OCI-LY3 (cell line): ENCODE results near the gene NUP93.

ENCODE experiments used
- H2AFZ ChIP-seq: fragments of 200-600, 300-600 bp; shearing (Covaris generic); 2 replicates; pipeline ENCODE4 v1.6.0; 2014; ENCODE audit warnings: antibody characterized with exemption, low read depth, low read length
- H3K27ac ChIP-seq: fragments of 200-600, 300-600 bp; sonication (generic); 2 replicates; pipeline ENCODE4 v1.5.1; 2014; ENCODE audit warnings: mild to moderate bottlenecking, low read length, moderate library complexity, mixed read lengths
- H3K27me3 ChIP-seq: fragments of 200-600, 300-600 bp; sonication (generic); 2 replicates; pipeline ENCODE4 v1.6.1; 2014; ENCODE audit warnings: low read depth, low read length, mixed read lengths
- H3K36me3 ChIP-seq: fragments of 200-600, 300-600 bp; sonication (generic); replicated peaks from 2 replicates; pipeline ENCODE3; 2014; ENCODE audit warnings: low read depth, low read length, mixed read lengths
- H3K4me1 ChIP-seq: fragments of 300-600, 200-600 bp; sonication (generic); 2 replicates; pipeline ENCODE4 v1.6.1; 2014; ENCODE audit warnings: low read length, mixed read lengths
- H3K4me2 ChIP-seq: fragments of 200-600, 300-600 bp; sonication (generic); 2 replicates; pipeline ENCODE4 v1.6.1; 2014; ENCODE audit warnings: low read length, mixed read lengths
- H3K4me3 ChIP-seq: fragments of 300-600, 200-600 bp; sonication (generic); 2 replicates; pipeline ENCODE4 v1.5.1; 2014; ENCODE audit warnings: antibody characterized with exemption, mild to moderate bottlenecking, low read length, moderate library complexity
- H3K79me2 ChIP-seq: fragments of 300-600, 200-600 bp; shearing (Covaris generic); 2 replicates; pipeline ENCODE4 v1.6.1; 2014; ENCODE audit warnings: mild to moderate bottlenecking, low read length, mixed read lengths
- H3K9ac ChIP-seq: fragments of 300-600, 200-600 bp; shearing (Covaris generic); 2 replicates; pipeline ENCODE4 v1.6.0; 2014; ENCODE audit warnings: mild to moderate bottlenecking, low read length, moderate library complexity
- H3K9me3 ChIP-seq: fragments of 200-600, 300-600 bp; shearing (Covaris generic); 2 replicates; pipeline ENCODE4 v1.6.1; 2014; ENCODE audit warnings: low read length, mixed read lengths; ENCODE audit not compliant: insufficient read depth
- H4K20me1 ChIP-seq: fragments of 200-600, 300-600 bp; sonication (generic); 2 replicates; pipeline ENCODE4 v1.6.1; 2016; ENCODE audit warnings: low read length, mixed read lengths; ENCODE audit not compliant: insufficient read depth
- EZH2phosphoT487 ChIP-seq: fragments of 200-600 bp; shearing (Covaris generic); IDR thresholded peaks from 2 replicates; pipeline ENCODE4 v1.6.1; 2018; ENCODE audit warnings: antibody characterized with exemption, mixed run types, low read depth
- TF ChIP-seq, protein P1 (sequence below): fragments of 200-600, 300-600 bp; sonication (generic); IDR thresholded peaks from 2 replicates; pipeline ENCODE4 v1.5.1; 2014; ENCODE audit warnings: antibody characterized with exemption, low read length, low read depth

Gene NUP93

GRCh38 chr16:56780646-56781045 is 50.7 kb downstream of the NUP93 start:
- peaks cover 25% of the 10 kb centered on the region; the same call in 1 of the 2 replicates for H3K79me2 ChIP-seq
- H3K9me3 ChIP-seq = no peaks in the 10 kb centered on the region
- H3K27ac ChIP-seq = no peak overlapping the region
- no peak overlapping the region for H3K9ac ChIP-seq
- no peak overlapping the region for H3K4me3 ChIP-seq
- no peaks in the 10 kb centered on the region for H3K36me3 ChIP-seq
- no peak overlapping the region for H2AFZ ChIP-seq
- H3K4me1 ChIP-seq = no peaks in the 10 kb centered on the region
- no peak overlapping the region for H3K4me2 ChIP-seq
- no peaks in the 10 kb centered on the region; the same call in 1 of the 2 replicates for H4K20me1 ChIP-seq
- TF ChIP-seq EZH2phosphoT487 = no peak
- TF ChIP-seq, protein P1, sequence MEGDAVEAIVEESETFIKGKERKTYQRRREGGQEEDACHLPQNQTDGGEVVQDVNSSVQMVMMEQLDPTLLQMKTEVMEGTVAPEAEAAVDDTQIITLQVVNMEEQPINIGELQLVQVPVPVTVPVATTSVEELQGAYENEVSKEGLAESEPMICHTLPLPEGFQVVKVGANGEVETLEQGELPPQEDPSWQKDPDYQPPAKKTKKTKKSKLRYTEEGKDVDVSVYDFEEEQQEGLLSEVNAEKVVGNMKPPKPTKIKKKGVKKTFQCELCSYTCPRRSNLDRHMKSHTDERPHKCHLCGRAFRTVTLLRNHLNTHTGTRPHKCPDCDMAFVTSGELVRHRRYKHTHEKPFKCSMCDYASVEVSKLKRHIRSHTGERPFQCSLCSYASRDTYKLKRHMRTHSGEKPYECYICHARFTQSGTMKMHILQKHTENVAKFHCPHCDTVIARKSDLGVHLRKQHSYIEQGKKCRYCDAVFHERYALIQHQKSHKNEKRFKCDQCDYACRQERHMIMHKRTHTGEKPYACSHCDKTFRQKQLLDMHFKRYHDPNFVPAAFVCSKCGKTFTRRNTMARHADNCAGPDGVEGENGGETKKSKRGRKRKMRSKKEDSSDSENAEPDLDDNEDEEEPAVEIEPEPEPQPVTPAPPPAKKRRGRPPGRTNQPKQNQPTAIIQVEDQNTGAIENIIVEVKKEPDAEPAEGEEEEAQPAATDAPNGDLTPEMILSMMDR = no peak
- no peaks in the 10 kb centered on the region for H3K27me3 ChIP-seq

- H3K4me3 ChIP-seq = no peak overlapping the region
- peaks cover 25% of the 10 kb centered on the region for H3K79me2 ChIP-seq
- H3K27ac ChIP-seq = no peak overlapping the region
- H3K9ac ChIP-seq = no peak overlapping the region
- no peaks in the 10 kb centered on the region for H3K4me1 ChIP-seq
- no peak for TF ChIP-seq EZH2phosphoT487
- TF ChIP-seq, protein P1 = no peak
- no peak overlapping the region for H3K4me2 ChIP-seq
- no peaks in the 10 kb centered on the region for H3K9me3 ChIP-seq
- H2AFZ ChIP-seq = no peak overlapping the region
- no peaks in the 10 kb centered on the region for H3K27me3 ChIP-seq
- H3K36me3 ChIP-seq = no peaks in the 10 kb centered on the region
- H4K20me1 ChIP-seq = peaks cover 5% of the 10 kb centered on the region; the same call in 1 of the 2 replicates
Measured at GRCh38 chr16:56781528-56781961, 51.6 kb downstream of the NUP93 start.

GRCh38 chr16:56783344-56783743 is 53.4 kb downstream of the NUP93 start:
- Histone ChIP-seq H4K20me1 (peaks cover 6% of the 10 kb centered on the region; the same call in 1 of the 2 replicates), H3K9ac (no peak overlapping the region), H2AFZ (no peak overlapping the region), H3K4me2 (no peak overlapping the region), H3K27ac (no peak overlapping the region), H3K27me3 (no peaks in the 10 kb centered on the region), H3K4me3 (no peak overlapping the region), H3K36me3 (no peaks in the 10 kb centered on the region), H3K4me1 (no peaks in the 10 kb centered on the region), H3K79me2 (peaks cover 25% of the 10 kb centered on the region), H3K9me3 (no peaks in the 10 kb centered on the region)
- TF ChIP-seq, protein P1 = no peak
- no peak for TF ChIP-seq EZH2phosphoT487

- no peak for TF ChIP-seq EZH2phosphoT487
- TF ChIP-seq, protein P1 = no peak
- Histone ChIP-seq H3K9me3 (no peaks in the 10 kb centered on the region), H3K36me3 (no peaks in the 10 kb centered on the region), H4K20me1 (0 out of 2 replicates have a peak, but pooled peaks cover 8% of the 10 kb centered on the region), H3K9ac (no peak overlapping the region), H3K27me3 (no peaks in the 10 kb centered on the region), H3K79me2 (peaks cover 21% of the 10 kb centered on the region), H3K4me1 (no peaks in the 10 kb centered on the region), H3K4me2 (no peak overlapping the region), H3K27ac (no peak overlapping the region), H3K4me3 (no peak overlapping the region), H2AFZ (no peak overlapping the region)
Measured at GRCh38 chr16:56785317-56785716, 55.4 kb downstream of the NUP93 start.
